D721Med (cell line): ENCODE data around the gene PLD4.

Experiments used
- DNase-seq: peaks from one replicate; pipeline ENCODE4 v3.0.0; 2011; ENCODE audit warnings: low spot score; ENCODE audit not compliant: insufficient read length
- FAIRE-seq: peaks from 2 replicates; lab custom pipeline; 2011; peaks lifted over from hg19 to GRCh38; lab: Jason Lieb, UNC
- TF ChIP-seq, protein P1 (sequence below): IDR thresholded peaks from 2 replicates; pipeline ENCODE4 v1.5.1; 2012; ENCODE audit warnings: mild to moderate bottlenecking, control low read depth; ENCODE audit not compliant: insufficient read depth; ENCODE audit errors: missing control alignments

PLD4 gene

DNA sequence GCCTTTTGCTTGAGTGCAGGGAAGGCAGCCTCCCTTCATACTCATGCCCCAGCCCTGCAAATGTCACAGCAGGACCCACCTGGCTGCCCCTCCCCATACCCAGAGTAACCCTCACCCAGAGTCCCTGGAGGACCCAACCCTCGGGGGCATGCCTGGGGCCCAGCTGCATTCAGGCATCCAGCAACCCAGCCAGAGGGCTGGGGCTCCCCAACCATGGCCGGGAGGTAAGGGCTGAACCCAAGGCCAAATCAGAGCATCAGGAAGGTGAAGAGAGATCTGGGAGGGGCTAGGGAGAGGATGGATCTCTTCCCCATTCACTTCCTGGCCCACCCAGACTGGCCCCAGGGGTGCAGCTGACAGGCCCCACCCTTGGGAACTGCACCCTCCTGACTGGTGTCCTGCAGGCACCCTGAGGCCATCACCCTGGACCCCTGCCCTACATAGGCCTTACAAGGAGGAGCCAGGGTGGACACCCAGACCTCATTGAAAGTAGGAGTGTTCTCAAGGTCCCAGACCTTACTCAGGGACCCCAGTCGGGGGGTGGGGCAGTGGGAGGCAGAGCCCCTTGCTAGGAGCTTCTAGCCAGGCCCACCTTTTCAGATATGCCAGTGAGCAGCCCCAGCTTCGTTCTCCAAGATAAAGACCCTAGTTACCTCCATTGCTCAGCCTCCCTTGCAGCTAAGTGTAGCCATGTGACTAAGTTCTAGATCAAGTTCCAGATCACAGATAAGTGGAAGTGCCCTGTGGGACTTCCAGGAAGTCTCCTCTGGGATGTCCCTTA is 849 bp upstream of the PLD4 start:
- TF ChIP-seq, protein P1, sequence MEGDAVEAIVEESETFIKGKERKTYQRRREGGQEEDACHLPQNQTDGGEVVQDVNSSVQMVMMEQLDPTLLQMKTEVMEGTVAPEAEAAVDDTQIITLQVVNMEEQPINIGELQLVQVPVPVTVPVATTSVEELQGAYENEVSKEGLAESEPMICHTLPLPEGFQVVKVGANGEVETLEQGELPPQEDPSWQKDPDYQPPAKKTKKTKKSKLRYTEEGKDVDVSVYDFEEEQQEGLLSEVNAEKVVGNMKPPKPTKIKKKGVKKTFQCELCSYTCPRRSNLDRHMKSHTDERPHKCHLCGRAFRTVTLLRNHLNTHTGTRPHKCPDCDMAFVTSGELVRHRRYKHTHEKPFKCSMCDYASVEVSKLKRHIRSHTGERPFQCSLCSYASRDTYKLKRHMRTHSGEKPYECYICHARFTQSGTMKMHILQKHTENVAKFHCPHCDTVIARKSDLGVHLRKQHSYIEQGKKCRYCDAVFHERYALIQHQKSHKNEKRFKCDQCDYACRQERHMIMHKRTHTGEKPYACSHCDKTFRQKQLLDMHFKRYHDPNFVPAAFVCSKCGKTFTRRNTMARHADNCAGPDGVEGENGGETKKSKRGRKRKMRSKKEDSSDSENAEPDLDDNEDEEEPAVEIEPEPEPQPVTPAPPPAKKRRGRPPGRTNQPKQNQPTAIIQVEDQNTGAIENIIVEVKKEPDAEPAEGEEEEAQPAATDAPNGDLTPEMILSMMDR: no peak
- FAIRE-seq: no peak
- no peak for DNase-seq

GRCh38 chr14:104925214-104925854 is 655 bp downstream of the PLD4 start:
- no peak for DNase-seq
- TF ChIP-seq, protein P1: no peak
- no peak for FAIRE-seq

DNA sequence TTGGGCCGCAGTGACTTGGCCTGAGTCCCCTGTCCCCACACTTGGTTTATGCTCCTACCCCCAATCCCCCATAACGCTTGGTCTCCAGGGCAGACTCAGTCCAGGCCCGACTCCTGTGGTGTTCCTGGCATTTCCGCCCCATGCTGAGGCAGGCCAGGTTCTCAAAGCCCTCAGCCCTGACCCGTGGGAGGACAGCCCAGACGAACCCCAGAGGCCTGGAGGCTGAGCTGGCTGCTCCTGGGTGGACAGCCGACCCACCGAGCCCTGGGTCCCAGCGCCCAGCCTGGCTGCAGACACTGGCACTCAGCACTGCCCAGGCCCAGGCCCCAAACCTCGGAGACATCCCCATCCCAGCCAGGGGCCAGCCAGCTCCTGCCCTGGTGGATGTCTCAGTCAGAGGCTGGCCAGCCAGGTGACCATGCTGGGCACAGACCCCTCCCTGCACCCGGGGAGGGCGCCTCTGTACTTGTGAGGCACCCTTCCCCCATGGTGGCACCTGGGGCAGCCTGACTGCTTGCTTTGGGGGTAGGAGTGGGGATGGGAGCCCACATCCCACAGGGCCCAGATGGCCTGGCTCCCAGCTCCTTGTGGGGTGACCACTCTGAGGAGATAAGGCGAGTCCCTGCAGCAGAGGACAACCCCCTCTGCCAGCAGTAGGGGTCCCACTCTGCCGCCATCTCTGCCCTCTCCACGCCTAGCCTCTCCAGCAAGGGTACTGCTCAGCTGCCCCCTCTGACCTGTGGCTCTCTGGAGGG is 1.4 kb downstream of the PLD4 start:
- DNase-seq (no peak), FAIRE-seq (no peak)
- TF ChIP-seq, protein P1: no peak

DNA sequence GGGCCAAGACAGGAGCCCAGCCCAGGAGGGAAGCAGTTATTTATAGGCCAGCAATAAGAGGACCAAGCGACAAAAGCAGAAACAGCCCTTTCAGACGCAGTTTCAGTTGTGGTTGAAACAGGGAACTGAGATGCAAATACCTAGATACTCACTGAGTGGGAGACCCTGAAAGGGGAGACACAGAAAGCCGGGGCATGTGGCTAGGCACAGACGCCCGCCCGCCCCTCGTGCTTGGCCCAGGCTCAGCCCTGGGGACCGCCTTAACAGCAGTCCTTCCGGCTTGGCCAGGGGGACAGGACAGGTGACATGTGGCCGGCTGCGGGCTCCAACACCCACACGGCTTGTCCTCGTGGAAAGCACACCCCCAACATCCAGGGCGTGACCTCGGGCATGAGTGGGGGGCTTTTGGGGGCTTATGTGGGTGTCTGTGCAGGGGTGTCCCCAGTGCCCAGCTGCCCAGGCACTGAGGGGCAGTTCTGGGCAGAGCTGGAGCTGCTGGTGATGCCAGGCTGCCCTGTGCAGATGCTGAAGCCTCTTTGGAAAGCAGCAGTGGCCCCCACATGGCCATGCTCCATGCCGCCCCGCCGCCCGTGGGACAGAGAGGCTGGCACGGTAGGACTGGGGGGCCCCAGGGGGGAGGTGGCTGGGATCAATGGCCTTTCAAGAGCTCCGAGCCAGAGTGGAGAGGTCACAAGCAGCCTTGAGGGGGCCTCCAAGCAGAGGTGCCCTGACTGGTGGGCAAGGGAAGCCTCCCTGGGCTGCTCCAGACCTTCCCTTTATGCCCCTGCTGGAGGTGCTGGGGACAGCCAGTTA is 2.1 kb downstream of the PLD4 start:
- FAIRE-seq: no peak
- no peak for DNase-seq
- TF ChIP-seq, protein P1: no peak

DNA sequence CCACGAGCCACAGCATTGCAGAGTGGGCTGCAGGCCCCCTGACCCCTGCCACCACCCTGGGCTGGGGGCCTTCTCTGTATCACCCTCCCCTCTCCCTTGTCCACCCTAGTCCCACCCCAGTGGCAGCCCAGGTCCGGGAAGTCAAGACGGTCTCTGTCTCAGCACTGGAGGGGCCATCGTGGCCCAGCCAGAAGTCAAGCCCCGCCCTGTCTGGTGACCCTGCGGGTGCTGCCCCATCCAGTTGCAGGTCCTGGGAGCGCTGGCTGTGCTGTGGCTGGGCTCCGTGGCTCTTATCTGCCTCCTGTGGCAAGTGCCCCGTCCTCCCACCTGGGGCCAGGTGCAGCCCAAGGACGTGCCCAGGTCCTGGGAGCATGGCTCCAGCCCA is 2.7 kb downstream of the PLD4 start:
- TF ChIP-seq, protein P1: no peak
- no peak for DNase-seq
- FAIRE-seq: no peak

- FAIRE-seq: no peak
Observed at GRCh38 chr14:104927901-104928300, 3.2 kb downstream of the PLD4 start.

More at GRCh38 chr14:104927901-104928300, 3.2 kb downstream of the PLD4 start:
- TF ChIP-seq, protein P1: no peak
- no peak for DNase-seq
